Measurements from ENCODE around the gene COG5.

The COG5 gene

GRCh38 chr7:107563775-107564552 lies at the start of gene COG5, which contains the start of gene DUS4L:
COG5 (minus strand) TSS chr7:107563920; CDS start chr7:107563896, 24 bp downstream.
DUS4L (plus strand) TSS chr7:107563971; CDS start chr7:107567071, 3,100 bp downstream.
- DNase-seq: peak; percentile 85 to 89

GRCh38 chr7:107613439-107613838 lies 49.7 kb upstream of the COG5 start:
- DNase-seq: no peak

GRCh38 chr7:107610323-107610722 lies 46.6 kb upstream of the COG5 start:
- no peak for DNase-seq

GRCh38 chr7:107609811-107610261 lies 46.1 kb upstream of the COG5 start:
- peak in 1 of 2 experiments; percentile 22 for DNase-seq

- no peak for DNase-seq
Measured at GRCh38 chr7:107606303-107606702, 42.6 kb upstream of the COG5 start.

- DNase-seq: no peak
Measured at GRCh38 chr7:107605218-107605815, 41.6 kb upstream of the COG5 start.

GRCh38 chr7:107600816-107601215 lies 37.1 kb upstream of the COG5 start:
- no peak for DNase-seq

- DNase-seq: no peak
Measured at GRCh38 chr7:107599262-107599661, 35.5 kb upstream of the COG5 start.

GRCh38 chr7:107597953-107598352 lies 34.2 kb upstream of the COG5 start:
- no peak for DNase-seq

GRCh38 chr7:107597582-107597916 lies 33.8 kb upstream of the COG5 start:
- no peak for DNase-seq

- peak; percentile 10 to 68 for DNase-seq
Measured at GRCh38 chr7:107596881-107597581, 33.3 kb upstream of the COG5 start.

- no peak for DNase-seq
Measured at GRCh38 chr7:107594961-107595737, 31.4 kb upstream of the COG5 start.

- no peak for DNase-seq
Measured at GRCh38 chr7:107593025-107593410, 29.3 kb upstream of the COG5 start.

GRCh38 chr7:107592361-107593024 lies 28.8 kb upstream of the COG5 start:
- DNase-seq: no peak

GRCh38 chr7:107591421-107591820 lies 27.7 kb upstream of the COG5 start:
- no peak for DNase-seq

- no peak for DNase-seq
Measured at GRCh38 chr7:107588529-107589130, 24.9 kb upstream of the COG5 start.

- DNase-seq: no peak
Measured at GRCh38 chr7:107584716-107585115, 21.0 kb upstream of the COG5 start.

- DNase-seq: no peak
Measured at GRCh38 chr7:107582875-107583274, 19.2 kb upstream of the COG5 start.

- DNase-seq: no peak
Measured at GRCh38 chr7:107581387-107582013, 17.8 kb upstream of the COG5 start.

GRCh38 chr7:107580716-107581383 lies 17.1 kb upstream of the COG5 start:
- DNase-seq: no peak

Measured in NCI-H2081 (cell line).